ENCODE data around the gene HOXC12.

- no peak for TF ChIP-seq CTCF (conservative IDR thresholded peaks at IDR 0.05)
- TF ChIP-seq ZFX (IDR thresholded peaks at IDR 0.05): no peak
Observed at GRCh38 chr12:53982648-53983567, 28.2 kb downstream of the HOXC12 start.
